ENCODE measurements around the gene PIGP.
"Not testable (repeated sequence)": the region's sequence is repeated elsewhere in the genome, so short reads cannot be mapped to it uniquely, and the experiment has no call there.

PIGP gene

DNA sequence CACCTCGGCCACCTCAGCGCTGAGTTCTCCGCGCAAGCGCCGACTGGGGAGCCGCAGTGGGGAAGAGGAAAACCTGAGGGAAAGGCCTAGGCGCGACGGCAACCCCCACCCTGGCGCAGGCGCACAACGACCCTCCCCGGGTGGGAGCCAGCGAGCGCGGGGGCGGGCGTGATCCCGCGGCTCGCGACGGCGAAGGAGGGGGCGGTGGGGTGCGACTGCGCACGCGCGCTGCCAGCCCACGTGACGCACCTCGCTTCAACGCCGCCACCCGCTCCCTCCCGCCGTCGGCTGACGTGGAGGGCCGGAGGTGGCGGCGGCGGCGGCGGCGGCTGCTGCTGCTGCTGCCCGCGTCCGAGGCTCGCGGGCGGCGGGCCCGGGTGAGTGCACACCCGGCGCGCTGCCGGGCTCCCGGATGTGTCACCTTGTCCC, at the start of gene PIGP, which contains the start of gene TTC3:
Gene PIGP, minus strand, starts transcription at position 84 of the 429 bp plus-strand sequence. CDS start 556 bp downstream, outside the sequence.
Gene TTC3, plus strand, starts transcription at position 267 of the 429 bp plus-strand sequence. CDS start 14,004 bp downstream, outside the sequence.
- peak; percentile 95 to 96 for DNase-seq (ENCODE audit: low read depth in 1 of 2, low spot score in 1 of 2)

DNA sequence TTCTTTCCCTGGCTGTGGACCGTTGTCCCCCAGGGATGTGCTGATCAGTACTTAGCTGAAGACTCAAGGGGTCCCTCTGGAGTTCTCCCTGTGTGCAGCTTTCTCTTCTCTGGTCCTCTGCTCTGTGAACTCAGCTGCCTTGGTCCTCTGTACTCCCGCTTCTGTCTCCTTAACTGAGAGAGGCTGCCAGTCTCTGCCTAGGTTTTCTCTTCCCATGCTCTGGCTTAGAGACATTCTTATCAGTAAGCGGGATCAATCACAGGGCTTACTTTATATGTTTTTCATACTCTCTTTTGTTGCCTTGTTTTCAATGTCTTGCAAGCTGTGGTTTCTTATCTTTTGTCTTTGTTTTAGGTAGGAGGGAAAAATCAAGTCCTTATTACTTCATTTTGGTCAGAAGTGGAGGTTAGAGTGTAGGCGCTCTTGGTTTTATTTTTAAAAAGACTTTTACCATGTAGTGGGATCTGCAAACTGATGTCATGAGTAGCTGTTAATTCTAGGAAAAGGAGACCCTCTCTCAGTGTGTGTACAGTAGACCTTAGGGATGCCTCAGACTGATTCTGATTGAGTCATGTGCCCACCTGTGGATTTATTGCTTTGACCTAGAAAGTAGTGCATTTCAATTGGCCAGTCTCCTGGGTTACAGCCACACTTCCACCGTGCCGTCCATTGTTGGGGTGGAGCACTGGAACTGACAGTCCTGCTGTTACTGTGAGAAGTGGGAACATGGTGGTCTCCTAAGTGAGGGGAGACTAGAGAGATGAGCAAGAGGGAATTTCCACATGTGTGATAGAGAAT, 46.7 kb upstream of the PIGP start:
- DNase-seq (ENCODE audit: low read depth in 1 of 2, low spot score in 1 of 2): no peak

DNA sequence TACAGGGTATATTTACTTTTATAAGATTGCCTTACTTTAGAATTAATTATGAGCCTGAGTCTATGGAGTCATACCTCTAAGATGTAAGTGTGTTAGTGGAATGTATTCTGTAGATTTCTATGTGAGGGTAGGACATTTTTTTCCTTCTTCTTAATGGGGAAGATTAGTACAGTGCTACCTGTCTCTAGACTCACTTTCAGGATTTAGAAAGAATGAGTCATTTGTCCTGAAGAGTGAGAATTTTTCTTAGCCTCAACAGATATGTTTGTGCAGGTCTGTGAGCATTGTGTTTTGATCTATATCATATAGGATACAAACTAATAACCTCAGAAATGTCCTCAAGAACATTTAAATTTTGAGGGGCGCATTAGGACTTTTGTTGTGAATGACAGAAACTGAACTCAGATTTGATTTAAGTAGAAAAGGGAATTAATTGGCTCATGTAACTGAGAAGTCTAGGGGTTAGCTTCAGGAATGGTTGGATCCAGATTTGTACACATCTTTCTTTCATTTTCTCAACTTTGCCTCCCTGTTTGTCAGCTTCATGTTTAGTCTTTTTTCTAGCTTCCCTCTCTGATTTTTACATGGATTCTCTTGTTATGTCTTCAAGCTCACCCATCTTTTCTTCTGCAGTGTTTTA, 45.4 kb upstream of the PIGP start:
- no peak for DNase-seq (ENCODE audit: low read depth in 1 of 2, low spot score in 1 of 2)

DNA sequence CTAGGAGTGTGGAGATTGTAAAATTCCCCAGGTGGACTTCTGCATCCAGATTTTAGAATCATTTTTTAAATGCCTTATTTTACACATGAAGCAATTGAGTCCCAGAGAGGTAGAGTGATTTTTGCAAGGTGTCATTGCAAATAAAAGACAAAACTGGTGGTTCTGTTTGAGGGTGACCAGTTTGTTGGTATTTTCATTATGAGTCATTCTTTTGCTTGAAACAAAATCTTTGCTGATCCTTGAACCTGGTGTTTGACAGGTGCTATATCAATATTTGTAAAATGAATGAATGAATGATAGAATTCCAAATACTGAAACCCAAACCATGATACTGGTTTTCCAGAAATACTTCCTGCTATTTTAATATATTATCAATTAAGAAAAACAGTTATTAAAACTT, 44.3 kb upstream of the PIGP start:
- no peak for DNase-seq (ENCODE audit: low read depth in 1 of 2, low spot score in 1 of 2)

DNA sequence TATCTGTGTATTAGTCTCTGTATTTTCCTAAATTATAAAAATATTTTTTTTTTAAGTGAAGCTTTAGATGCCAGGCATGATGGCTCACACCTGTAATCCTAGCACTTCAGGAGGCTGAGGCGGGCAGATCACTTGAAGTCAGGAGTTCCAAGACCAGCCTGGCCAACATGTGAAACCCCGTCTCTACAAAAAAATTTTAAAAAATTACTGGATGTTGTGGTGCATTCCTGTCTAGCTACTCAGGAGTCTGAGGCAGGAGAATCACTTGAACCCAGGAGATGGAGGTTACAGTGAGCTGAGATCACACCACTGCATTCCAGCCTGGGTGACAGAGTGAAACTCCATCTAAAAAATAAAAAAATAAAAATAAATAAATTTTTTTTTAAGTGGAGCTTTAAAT, 43.6 kb upstream of the PIGP start:
- not testable (repeated sequence) for DNase-seq (ENCODE audit: low read depth in 1 of 2, low spot score in 1 of 2)

DNA sequence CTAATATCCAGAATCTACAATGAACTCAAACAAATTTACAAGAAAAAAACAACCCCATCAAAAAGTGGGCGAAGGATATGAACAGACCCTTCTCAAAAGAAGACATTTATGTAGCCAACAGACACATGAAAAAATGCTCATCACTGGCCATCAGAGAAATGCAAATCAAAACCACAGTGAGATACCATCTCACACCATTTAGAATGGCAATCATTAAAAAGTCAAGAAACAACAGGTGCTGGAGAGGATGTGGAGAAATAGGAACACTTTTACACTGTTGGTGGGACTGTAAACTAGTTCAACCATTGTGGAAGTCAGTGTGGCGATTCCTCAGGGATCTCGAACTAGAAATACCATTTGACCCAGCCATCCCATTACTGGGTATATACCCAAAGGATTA, 41.4 kb upstream of the PIGP start:
- DNase-seq (ENCODE audit: low read depth in 1 of 2, low spot score in 1 of 2): not testable (repeated sequence)

DNA sequence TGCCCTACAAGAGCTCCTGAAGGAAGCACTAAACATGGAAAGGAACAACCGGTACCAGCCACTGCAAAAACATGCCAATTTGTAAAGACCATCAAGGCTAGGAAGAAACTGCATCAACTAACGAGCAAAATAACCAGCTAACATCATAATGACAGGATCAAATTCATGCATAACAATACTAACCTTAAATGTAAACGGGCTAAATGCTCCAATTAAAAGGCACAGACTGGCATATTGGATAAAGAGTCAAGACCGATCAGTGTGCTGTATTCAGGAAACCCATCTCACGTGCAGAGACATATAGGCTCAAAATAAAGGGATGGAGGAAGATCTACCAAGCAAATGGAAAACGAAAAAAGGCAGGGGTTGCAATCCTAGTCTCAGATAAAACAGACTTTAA, 38.2 kb upstream of the PIGP start:
- DNase-seq (ENCODE audit: low read depth in 1 of 2, low spot score in 1 of 2): not testable (repeated sequence)

DNA sequence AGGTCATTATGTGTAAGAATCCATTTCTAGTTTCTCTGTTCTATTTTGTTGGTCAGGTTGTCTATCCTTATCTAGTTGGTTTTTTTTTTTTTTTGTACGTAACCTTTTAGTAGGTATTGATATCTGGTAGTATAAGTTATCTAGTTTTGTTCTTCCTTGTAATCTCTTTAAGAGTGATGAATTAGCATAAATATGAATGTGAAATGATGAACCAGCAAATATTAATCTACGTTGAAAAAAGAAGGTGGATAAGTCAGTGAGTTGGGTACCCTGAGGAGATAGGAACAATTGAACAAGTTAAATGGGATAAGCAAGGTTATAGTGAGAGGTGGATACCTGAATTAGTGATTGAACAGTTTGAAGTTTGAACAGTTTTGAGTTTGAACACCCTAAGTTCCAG, 34.1 kb upstream of the PIGP start:
- no peak for DNase-seq (ENCODE audit: low read depth in 1 of 2, low spot score in 1 of 2)

DNA sequence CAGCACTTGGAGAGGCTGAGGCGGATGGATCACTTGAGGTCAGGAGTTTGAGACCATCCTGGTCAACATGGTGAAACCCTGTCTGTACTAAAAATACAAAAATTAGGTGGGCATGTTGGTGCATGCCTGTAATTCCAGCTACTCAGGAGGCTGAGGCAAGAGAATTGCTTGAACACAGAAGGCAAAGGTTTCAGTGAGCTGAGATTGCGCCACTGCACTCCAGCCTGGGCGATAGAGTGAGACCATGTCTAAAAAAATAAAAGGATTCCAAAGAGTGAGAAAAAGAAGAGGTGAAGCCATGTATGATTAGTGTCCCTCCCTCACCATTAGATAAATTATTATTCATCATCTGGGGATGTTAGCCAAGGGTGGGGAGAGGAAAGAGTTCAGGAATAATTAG, 29.9 kb upstream of the PIGP start:
- not testable (repeated sequence) for DNase-seq (ENCODE audit: low read depth in 1 of 2, low spot score in 1 of 2)

DNA sequence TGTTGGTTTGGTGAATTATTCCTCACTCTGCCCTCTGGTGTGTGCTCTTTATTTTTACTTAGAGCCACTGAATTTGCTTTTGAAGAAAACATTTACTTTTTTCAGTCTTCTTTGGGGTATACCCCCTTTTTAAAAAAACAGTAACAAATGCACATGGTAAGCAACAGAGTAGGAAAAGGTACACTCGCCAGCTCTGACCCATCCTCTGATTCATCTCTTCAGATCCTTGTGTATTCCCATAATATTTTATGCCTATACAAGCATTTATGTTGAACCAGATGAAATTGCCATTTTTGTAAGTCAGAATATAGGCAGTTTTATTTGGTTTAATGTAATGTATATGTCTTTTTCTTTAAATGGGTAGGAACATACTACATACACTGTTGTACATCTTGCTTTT, 28.5 kb upstream of the PIGP start:
- DNase-seq (ENCODE audit: low read depth in 1 of 2, low spot score in 1 of 2): no peak

DNA sequence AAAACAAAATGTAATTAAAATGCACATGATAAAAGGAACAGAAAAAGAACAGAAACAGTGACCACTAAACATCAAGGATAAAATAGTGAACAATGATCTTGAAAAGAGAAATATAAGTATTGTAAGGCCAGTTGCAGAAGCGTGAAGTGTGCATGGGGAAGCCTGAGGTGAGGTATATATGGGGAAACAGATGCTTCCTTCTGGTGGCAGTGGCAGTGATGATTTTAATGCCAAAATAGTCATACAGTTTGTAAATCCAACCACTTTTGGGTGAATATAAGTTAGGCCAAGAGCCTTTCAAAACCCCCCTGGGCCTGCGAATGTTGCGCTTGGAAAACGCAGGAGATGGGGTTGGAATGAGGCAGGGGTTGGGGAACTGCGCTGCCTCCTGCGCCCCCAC, 27.4 kb upstream of the PIGP start:
- DNase-seq (ENCODE audit: low read depth in 1 of 2, low spot score in 1 of 2): no peak

DNA sequence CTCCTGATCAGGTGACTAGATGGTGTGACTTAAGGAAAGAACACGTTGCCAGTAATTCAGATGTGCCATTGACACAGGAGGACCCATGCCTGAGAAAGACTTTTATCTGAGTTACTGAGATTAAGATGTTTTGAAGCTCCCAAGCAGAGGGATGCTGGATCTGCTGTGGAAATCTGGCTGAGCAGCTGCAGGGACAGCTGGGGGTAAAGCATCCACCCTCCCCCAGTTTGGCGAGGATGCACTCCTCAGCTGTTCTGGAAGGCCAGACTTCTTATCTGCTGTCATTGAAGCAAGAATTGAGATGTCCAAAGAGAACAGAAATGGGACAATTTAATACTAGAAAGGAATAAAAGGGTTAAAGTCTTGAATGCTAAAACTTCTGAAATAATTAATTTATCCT, 25.9 kb upstream of the PIGP start:
- no peak for DNase-seq (ENCODE audit: low read depth in 1 of 2, low spot score in 1 of 2)

DNA sequence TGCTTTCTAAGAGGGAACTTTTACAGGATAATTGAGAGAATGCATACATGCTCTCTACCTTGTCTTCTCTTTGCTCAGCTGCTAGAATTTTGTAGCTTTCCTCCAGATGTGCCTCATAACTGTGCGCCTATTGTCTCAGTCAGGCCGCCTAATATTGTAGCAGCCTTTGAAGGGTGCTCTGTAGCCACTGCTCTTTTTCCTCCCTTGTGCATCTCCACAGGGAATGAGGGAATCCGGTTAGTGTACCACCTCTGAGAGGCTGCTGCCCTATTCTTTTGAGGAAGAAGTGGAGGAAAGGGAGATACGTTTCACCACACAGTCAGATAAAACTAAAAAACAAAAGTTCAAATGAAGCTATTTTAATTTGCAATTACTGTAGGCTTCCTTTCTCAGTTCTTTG, 22.9 kb upstream of the PIGP start:
- DNase-seq (ENCODE audit: low read depth in 1 of 2, low spot score in 1 of 2): no peak

DNA sequence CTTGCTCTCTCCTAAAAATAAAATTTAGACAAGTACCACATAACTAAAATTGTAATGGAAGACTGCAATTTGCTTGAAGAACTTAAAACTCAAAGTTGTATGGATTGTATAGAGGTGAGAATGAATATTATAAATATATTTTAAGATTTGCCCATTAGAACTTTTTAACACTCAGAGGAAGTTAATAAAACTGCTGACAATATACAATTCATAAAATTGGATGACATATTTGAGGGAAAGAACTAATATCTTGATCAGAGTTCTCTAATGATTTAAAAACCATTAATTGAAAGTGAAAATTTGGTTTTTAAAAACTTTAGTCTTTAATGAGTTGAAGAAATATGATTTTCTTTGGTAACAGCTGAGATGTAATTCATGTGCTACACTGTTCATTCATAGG, 21.1 kb upstream of the PIGP start:
- DNase-seq (ENCODE audit: low read depth in 1 of 2, low spot score in 1 of 2): no peak

DNA sequence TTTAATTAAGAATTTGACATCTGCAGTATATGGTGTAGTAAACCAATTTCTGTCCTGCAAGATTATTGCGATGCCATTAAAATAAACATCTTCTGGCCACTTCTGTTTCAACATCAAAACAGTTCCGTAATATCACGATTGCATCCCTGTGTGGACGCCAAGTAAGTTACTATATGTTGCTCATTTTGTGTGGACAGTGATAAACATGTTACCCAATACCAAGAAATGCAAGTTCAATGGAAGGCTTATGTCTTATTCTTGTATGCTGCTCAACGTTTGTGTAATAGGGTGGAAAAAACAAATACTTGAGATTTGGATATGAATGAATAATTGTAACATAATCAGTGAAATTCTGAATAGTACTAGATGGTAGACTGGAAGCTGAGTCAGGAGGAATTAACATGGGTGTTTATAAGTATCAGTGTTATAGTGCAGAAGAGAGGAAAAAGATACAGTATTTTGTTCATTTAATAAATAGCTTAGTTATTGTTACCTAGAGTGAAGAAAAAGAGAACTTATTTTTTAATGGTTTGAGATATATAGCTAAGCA, 15.4 kb upstream of the PIGP start:
- DNase-seq (ENCODE audit: low read depth in 1 of 2, low spot score in 1 of 2): no peak

DNA sequence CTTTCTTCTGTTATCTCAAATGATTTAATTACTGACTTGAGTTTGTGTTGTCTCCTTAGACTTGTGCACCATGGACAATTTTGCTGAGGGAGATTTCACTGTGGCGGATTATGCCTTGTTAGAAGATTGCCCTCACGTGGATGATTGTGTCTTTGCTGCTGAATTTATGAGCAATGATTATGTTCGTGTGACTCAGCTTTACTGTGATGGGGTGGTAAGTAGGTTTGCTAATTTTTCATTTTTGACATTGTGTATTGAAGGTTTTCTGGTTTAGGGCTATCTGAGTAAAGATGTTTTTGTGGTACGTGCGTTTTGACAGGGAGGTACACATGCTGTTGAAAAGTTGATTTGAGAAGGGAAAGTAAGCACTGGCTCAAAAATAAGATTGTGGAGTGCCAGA, 14.3 kb upstream of the PIGP start:
- no peak for DNase-seq (ENCODE audit: low read depth in 1 of 2, low spot score in 1 of 2)

DNA sequence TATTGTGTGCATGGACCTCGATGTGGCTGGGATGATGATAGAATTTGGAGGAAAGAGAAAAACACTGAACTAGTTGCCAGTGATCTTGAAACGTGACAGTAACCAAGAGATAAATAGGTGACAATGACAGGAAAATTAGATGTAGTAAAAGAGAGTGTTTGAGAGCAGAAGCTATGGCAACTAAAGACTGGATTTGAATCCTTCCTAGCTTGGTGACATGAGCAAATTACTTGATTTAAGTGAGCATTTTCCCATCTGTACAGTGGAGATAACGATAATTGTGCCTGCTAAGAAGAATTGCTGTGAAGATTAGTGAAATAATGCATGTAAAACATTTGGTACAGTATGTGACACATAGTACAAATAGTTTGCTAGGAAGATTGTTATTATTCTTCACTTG, 12.9 kb upstream of the PIGP start:
- DNase-seq (ENCODE audit: low read depth in 1 of 2, low spot score in 1 of 2): no peak

DNA sequence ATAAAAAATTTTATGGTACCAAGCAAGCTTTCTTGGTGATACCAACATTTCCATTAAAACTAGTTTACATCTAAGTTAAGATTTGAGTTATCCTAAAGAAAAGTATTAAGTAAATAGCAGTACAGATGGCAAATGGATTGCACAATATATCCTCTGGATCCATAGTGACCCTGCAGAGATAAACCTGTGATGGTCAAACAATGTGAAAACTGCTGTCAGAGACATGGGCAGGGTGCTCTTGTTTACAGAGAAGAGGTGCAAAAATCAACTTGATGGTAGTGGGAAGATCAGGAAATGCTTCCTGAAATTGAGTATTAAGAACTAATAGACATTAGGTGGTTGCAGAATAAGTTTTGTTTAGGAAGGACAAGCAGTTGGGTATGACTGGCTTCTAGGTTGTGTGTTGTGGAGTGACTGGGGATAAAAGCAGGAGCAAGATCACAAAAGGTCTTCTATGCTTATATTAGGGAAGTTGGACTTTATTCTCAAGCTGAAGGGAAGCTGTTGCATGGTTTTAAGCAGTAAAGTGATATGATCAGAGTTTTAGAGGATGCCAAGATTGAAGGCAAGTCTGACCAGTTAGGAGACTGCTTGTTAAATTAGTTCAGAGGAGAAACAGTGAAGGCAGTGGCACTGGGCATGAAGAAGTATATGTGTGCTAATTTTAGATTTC, 10.1 kb upstream of the PIGP start:
- no peak for DNase-seq (ENCODE audit: low read depth in 1 of 2, low spot score in 1 of 2)

DNA sequence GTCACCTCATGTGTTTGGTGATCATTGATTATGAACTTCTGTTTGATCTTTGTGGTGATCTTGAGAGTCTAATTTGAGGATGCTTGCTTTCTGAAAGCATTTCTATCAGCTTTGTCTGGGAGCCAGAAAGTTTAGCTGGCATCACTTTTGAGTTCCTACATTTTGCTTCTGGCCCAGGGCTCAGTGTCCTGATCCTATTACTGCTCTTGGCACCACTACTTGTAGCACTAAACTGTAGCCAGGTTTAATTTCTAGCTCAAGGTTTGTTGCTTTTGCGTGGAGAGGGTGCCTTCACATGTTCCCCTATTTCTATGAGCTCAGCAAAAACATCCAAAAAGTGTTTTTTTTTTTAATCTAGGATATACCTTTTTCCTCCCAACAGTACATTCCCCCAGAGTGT, 9.5 kb upstream of the PIGP start:
- DNase-seq (ENCODE audit: low read depth in 1 of 2, low spot score in 1 of 2): no peak

DNA sequence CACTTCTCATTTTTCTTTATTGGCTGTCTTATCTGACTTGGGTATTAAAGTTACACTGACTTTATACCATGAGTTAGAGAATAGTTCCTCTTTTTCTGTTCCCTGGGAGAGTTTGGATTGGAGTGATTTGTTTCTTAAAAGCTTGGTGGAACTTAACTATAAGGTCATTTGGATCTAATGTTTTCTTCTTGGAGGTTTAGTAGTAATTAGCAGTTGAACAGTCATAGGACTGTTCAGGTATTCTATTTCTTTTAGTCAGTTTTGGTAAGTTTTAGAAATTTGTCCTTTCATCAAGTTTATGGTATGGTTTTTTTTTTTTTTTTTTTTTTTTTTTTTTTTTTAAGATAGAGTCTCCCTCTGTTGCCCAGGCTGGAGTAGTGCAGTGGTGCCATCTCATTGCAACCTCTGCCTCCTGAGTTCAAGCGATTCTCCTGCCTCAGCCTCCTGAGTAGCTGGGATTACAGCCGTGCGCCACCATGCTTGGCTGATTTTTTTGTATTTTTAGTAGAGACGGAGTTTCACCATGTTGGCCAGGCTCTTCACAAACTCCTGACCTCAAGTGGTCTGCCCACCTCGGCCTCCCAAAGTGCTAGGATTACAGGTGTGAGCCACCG, 6.4 kb upstream of the PIGP start:
- no peak for DNase-seq (ENCODE audit: low read depth in 1 of 2, low spot score in 1 of 2)

DNA sequence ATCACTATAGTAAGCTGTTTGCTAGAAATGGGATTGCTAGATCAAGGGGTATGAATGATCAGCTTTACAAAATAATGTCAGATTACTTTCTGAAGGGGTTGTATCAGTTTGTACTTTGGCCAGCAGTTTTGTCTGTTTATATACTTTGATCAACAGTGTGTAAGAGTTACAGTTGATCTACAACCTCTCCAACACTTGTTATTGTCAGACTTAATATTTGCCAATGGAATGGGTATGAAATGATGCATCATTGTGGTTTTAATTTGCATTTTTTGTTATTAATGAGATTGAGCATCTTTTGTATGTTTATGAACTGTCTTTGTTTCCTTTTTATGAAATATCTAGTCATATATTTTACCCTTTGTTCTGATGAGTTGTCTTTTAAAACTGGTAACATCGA, 4.5 kb upstream of the PIGP start:
- no peak for DNase-seq (ENCODE audit: low read depth in 1 of 2, low spot score in 1 of 2)

All from activated CD4-positive, alpha-beta T cell treated with anti-CD3 and anti-CD28 coated beads, Interleukin-2, amount 50 U/mL, for 24 hours (primary cell).